Stomach (tissue), 4 donors: ENCODE results near the gene GEMIN5.

ENCODE experiments used
- EP300 ChIP-seq: sonication (generic); formaldehyde crosslinking; IDR thresholded peaks from one replicate; pipeline ENCODE4 v1.6.1; 2017; ENCODE audit warnings: antibody characterized with exemption
- POLR2A ChIP-seq, 4 donors: fragments of 450-650 bp; IDR thresholded peaks; one replicate each; pipeline ENCODE4 v1.6.1; 2016; ENCODE audit warnings: antibody characterized with exemption in 4 of 4, control low read depth in 2 of 4, mild to moderate bottlenecking in 1 of 4, moderate library complexity in 1 of 4

DNA sequence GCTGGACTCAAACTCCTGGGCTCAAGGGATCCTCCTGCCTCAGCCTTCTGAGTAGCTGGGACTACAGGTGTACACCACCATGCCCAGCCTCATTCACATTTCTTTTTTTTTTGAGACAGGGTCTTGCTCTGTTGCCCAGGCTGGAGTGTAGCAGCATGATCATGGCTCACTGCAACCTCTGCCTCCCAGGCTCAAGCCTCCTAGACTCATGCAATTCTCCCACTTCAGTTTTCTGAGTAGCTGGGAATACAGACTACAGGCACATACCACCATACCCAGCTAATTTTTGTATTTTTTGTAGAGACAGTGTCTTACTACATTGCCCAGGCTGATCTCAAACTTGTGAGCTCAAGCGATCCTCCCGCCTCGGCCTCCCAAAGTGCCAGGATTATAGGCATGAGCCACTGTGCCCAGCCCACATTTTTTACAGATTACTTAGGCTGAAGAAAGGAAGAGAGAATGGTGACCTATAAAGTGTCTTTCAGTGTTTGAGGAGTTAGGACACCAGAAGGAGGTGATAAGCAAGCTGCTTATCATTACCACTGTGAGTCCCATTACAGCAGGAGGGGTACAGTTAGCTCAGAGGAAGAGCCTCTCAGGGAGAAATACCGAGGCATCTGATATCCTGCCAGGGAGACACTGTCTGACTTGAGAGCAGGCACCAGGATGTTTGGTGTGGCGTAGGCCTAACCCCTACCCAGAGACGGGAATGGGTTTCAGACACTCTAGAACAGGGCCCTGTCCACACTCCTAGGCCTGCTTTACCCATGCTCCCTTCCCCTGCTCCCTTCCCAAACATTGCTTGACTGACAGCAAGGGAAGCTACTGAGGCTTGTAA lies 97.4 kb downstream of the GEMIN5 start:
- TF ChIP-seq EP300, result no peak
- TF ChIP-seq POLR2A (IDR thresholded peaks at IDR 0.05), result no peak
